ENCODE measurements around the gene ZBTB38. TPM values are rescaled to one million over a fixed set of nuclear protein-coding genes. Genes with fewer than 3 reads are reported as not detected.

Gene ZBTB38
- total and polyA plus RNA-seq, 2 of the 13 experiments (the other 11 are each of a cell fraction or from before 2014, with no cell fraction given): 26.8 to 51.7 TPM

- TF ChIP-seq PRDM15 (CRISPR knock-in tag; IDR thresholded peaks at IDR 0.05): no peak
- peak; percentile 90; the same call in 1 of the 2 replicates for TF ChIP-seq TFAP4 (IDR thresholded peaks at IDR 0.05; ENCODE audit: borderline replicate concordance, low read depth)
- no peak for TF ChIP-seq ARID2 (CRISPR knock-in tag; IDR thresholded peaks at IDR 0.05; ENCODE audit: borderline replicate concordance)
- TF ChIP-seq KDM2A (CRISPR knock-in tag; IDR thresholded peaks at IDR 0.05; ENCODE audit: borderline replicate concordance, low read depth): peak; percentile 75
- TF ChIP-seq HIC2 (CRISPR knock-in tag; IDR thresholded peaks at IDR 0.05; ENCODE audit: low read depth): peak; percentile 75
- 0 out of 2 replicates have a peak, but pooled peaks have one; percentile 21 for TF ChIP-seq ZNF225 (CRISPR knock-in tag; IDR thresholded peaks at IDR 0.05)
- peak; percentile 35; the same call in 1 of the 2 replicates for TF ChIP-seq GMEB1 (CRISPR knock-in tag; IDR thresholded peaks at IDR 0.05; ENCODE audit: borderline replicate concordance)
- TF ChIP-seq ZNF10 (CRISPR knock-in tag; IDR thresholded peaks at IDR 0.05; ENCODE audit: borderline replicate concordance, low read depth): no peak
- peak; percentile 83 for TF ChIP-seq HDAC2 (CRISPR knock-in tag; IDR thresholded peaks at IDR 0.05)
- no peak for TF ChIP-seq IKZF1 (IDR thresholded peaks at IDR 0.05)
- TF ChIP-seq PAX8 (CRISPR knock-in tag; IDR thresholded peaks at IDR 0.05; ENCODE audit: borderline replicate concordance): no peak
- no peak for TF ChIP-seq ZXDC (CRISPR knock-in tag; IDR thresholded peaks at IDR 0.05)
- TF ChIP-seq NCOA2 (CRISPR knock-in tag; IDR thresholded peaks at IDR 0.05): peak; percentile 89
- TF ChIP-seq BHLHE40 (IDR thresholded peaks at IDR 0.05; ENCODE audit: low read length): peak; percentile 84
- TF ChIP-seq ZNF121 (CRISPR knock-in tag; IDR thresholded peaks at IDR 0.05): peak; percentile 38
- peak; percentile 77 for TF ChIP-seq POLR2A (IDR thresholded peaks at IDR 0.05; ENCODE audit: insufficient read depth in 1 of 2, low read depth in 2 of 2, low read length in 2 of 2)
- TF ChIP-seq MAZ (IDR thresholded peaks at IDR 0.05; ENCODE audit: borderline replicate concordance, low read depth, low read length): no peak
- peak; percentile 72; the same call in 1 of the 2 replicates for TF ChIP-seq MAZ (CRISPR knock-in tag; IDR thresholded peaks at IDR 0.05; ENCODE audit: low read depth)
These were observed at the start of gene ZBTB38 (continued) for GRCh38 chr3:141368062-141368924.

All from HepG2 (cell line).